GM19397 (cell line): Measurements from ENCODE around the gene FNDC5.

ENCODE experiments used
- ATAC-seq: cut with Tn5 transposase; IDR thresholded peaks from one replicate; pipeline ENCODE4 v1.9.1; 2021; ENCODE audit warnings: mild to moderate bottlenecking, moderate library complexity; ENCODE audit not compliant: unreplicated experiment

The FNDC5 gene

DNA sequence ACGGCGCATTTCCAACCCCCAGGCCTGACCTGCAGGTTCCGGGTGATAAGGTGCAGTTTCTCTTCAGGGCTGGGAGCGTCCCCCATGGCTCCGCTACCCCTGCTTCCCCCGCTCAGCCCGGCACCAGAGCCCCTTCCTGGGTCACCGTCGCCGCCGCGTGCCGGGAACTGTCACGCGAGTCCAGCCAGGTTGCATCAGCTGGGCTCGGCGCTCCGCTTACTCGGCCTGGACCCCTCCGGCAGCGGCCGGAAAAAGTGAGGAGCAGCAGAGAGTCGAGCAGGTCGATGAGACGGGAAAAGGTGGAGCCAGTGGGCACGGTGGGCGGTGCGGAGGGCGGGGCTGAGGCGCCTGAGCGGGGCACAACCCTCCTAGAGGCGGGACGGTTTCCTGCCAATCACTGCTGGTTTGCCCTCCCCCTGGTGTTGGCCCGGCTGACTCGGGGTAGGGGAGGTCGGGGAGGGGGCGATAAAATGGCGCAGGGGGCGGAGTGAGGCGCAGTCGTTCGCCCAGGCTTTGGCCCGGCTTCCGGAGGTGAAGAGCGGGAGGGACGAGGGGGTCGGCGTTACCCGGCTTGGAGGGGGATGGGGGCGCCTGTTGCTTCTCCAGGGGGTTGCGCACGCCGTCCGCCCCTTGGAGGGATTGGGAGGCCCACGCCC lies 53.4 kb downstream of the FNDC5 start, which contains the start of the genes S100PBP and YARS1:
TSS of gene S100PBP (plus strand) at position 495 of the 656 bp plus-strand sequence. CDS start 8,447 bp downstream, outside the sequence.
TSS of gene YARS1 (minus strand) at position 200 of the 656 bp plus-strand sequence. CDS start at position 86, 114 bp downstream.
- peak; percentile 88 for ATAC-seq

DNA sequence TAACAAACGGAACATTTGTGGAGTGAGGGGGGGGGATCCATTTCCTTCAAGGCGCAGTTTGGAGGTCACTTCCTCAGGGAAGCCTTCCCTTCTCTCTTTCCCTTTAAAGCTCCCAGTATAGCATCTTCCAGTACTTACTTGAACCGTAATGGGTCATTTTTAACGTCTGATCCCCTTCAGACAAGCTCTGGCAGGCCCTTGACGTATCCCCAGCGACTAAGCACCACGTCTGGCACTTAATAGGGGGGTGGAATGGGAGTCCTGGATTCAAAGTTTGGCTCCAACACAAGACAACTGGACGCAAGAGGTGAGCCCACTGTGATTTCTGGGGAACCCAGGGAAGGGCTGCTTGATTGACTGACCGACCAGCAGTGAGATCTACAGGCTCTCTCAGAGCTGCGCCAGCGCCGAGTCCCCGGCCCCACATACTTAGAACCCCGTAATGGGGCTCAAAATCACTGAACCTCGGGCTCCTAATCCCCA lies 54.0 kb downstream of the FNDC5 start:
- ATAC-seq, result peak; percentile 8

DNA sequence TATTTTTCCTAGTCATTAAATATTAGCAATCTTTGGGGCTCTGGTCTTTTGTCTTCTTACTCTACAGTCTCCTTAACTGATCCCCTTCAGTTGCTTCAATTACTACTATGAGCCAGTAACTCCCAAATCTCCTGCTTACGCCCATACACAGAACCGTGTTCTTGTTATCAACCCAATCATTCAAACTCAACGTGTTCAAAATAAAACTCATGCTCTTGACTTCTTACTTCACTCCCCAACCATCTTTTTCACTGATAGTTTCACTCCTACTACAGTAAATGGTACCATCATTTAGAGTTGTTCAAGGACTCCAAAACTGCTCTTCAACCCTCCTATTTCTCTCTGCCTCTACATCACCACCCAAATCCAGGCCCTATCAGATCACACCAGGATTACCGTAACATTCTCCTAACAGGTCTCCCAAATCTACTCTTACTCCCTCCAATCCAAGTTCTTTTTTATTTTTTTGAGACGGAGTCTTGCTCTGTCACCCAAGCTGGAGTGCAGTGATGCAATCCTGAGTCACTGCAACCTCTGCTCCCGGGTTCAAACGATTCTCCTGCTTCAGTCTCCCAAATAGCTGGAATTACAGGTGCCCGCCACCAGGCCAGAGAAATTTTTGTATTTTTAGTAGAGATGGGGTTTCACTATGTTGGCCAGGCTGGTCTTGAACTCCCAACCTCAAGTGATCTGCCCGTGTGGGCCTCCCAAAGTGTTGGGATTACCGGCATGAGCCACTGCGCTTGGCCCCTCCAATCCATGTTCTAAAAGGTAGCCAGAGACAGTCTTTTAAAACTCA lies 56.6 kb downstream of the FNDC5 start:
- no peak for ATAC-seq
